B cell (primary cell): Measurements from ENCODE around the gene NPAS4. TPM values are rescaled to one million over a fixed set of nuclear protein-coding genes. Genes with fewer than 3 reads are reported as not detected.
"Not testable (repeated sequence)": the region's sequence is repeated elsewhere in the genome, so short reads cannot be mapped to it uniquely, and the experiment has no call there.

Source experiments
- ATAC-seq: fragments of 200-7000 bp; cut with Tn5 transposase; one replicate; pipeline ENCODE4 v1.10.0; 2021; ENCODE audit warnings: low read depth, mild to moderate bottlenecking, moderate number of reproducible peaks, moderate library complexity
- CTCF ChIA-PET: fragments of 350-600 bp; sonication (Branson Sonifier 250); formaldehyde crosslinking; loops from one replicate; lab custom pipeline; 2021; ENCODE audit warnings: antibody characterized with exemption, inconsistent platforms; lab: Charles Lee
- POLR2A ChIA-PET: fragments of 350-600 bp; sonication (Branson Sonifier 250); formaldehyde crosslinking; loops from one replicate; lab custom pipeline; 2021; ENCODE audit warnings: antibody characterized with exemption; lab: Charles Lee
- DNase-seq: peaks from one replicate; pipeline ENCODE4 v3.0.0; 2013
- H2AFZ ChIP-seq: 2 replicates; pipeline ENCODE4 v1.6.1; 2012; ENCODE audit warnings: mild to moderate bottlenecking, low read depth, low read length; ENCODE audit not compliant: insufficient read depth, poor library complexity, severe bottlenecking
- H3K27ac ChIP-seq, 2 donors: 1 replicate in 1 of 2; 2 replicates in 1 of 2; pipeline ENCODE4 v1.5.1; 2012 to 2013; ENCODE audit warnings: low read length in 2 of 2, mild to moderate bottlenecking in 2 of 2, moderate library complexity in 1 of 2
- H3K27me3 ChIP-seq, 4 experiments: fragments of 200-600 bp in 1 of 4; sonication (generic) in 1 of 4; replicated peaks in 1 of 4; 1 replicate in 2 of 4; 2 replicates in 2 of 4; pipeline versions ENCODE4 v1.6.1 to v1.7.0; 2013 to 2016; ENCODE audit warnings: low read length in 3 of 4, mild to moderate bottlenecking in 2 of 4, mixed read lengths in 1 of 4, moderate library complexity in 1 of 4; ENCODE audit not compliant: insufficient read depth in 4 of 4, control insufficient read depth in 3 of 4; ENCODE audit errors: control extremely low read depth in 1 of 4
- H3K36me3 ChIP-seq, 2 experiments: replicated peaks in 1 of 2; 1 replicate in 1 of 2; 2 replicates in 1 of 2; pipeline versions ENCODE4 v1.6.1 to v1.7.1; 2013; ENCODE audit warnings: low read length in 1 of 2; ENCODE audit not compliant: insufficient read depth in 2 of 2, control insufficient read depth in 1 of 2; ENCODE audit errors: control extremely low read depth in 1 of 2, extremely low read depth in 1 of 2
- H3K4me1 ChIP-seq, 2 donors: fragments of 200-600 bp in 1 of 2; sonication (generic) in 1 of 2; 1 replicate in 1 of 2; 2 replicates in 1 of 2; pipeline versions ENCODE4 v1.5.1 to v1.6.1; 2013 to 2017; ENCODE audit warnings: low read length in 2 of 2; ENCODE audit not compliant: control insufficient read depth in 2 of 2, insufficient read depth in 2 of 2
- H3K4me2 ChIP-seq: replicated peaks from 2 replicates; pipeline ENCODE3; 2012; ENCODE audit warnings: mild to moderate bottlenecking, low read depth, low read length; ENCODE audit not compliant: poor library complexity, severe bottlenecking
- H3K4me3 ChIP-seq, 5 experiments: fragments of 200-600 bp in 1 of 5; sonication (generic) in 1 of 5; 1 replicate in 3 of 5; 2 replicates in 2 of 5; pipeline versions ENCODE4 v1.5.1 to v1.7.0; 2011 to 2016; ENCODE audit warnings: low read length in 4 of 5, mild to moderate bottlenecking in 4 of 5, low read depth in 2 of 5, control low read depth in 1 of 5, moderate library complexity in 1 of 5; ENCODE audit not compliant: insufficient read depth in 1 of 5; ENCODE audit errors: control extremely low read depth in 1 of 5, extremely low read depth in 1 of 5
- H3K79me2 ChIP-seq: fragments of 200-600 bp; sonication (generic); one replicate; pipeline ENCODE4 v1.6.0; 2016; ENCODE audit warnings: low read length; ENCODE audit not compliant: control insufficient read depth, insufficient read depth
- H3K9ac ChIP-seq: fragments of 200-600 bp; sonication (generic); 2 replicates; pipeline ENCODE4 v1.6.1; 2017; ENCODE audit warnings: mild to moderate bottlenecking, low read length, moderate library complexity
- H3K9me3 ChIP-seq, 3 donors: one replicate each; pipeline versions ENCODE4 v1.6.1 to v1.7.1; 2013; ENCODE audit warnings: low read length in 2 of 3; ENCODE audit not compliant: control insufficient read depth in 2 of 3, insufficient read depth in 1 of 3; ENCODE audit errors: control extremely low read depth in 1 of 3
- H4K20me1 ChIP-seq: 2 replicates; pipeline ENCODE4 v1.6.0; 2012; ENCODE audit warnings: mild to moderate bottlenecking, low read length; ENCODE audit not compliant: insufficient read depth, control insufficient read depth, poor library complexity, severe bottlenecking
- H3K27ac Mint-ChIP-seq: one replicate; pipeline ENCODE4 v1.8.0; 2021; ENCODE audit warnings: mixed read lengths
- H3K27me3 Mint-ChIP-seq: one replicate; pipeline ENCODE4 v1.8.0; 2021; ENCODE audit warnings: mixed read lengths
- H3K4me1 Mint-ChIP-seq: one replicate; pipeline ENCODE4 v1.8.0; 2021; ENCODE audit warnings: mixed read lengths
- H3K4me3 Mint-ChIP-seq: one replicate; pipeline ENCODE4 v1.8.0; 2021; ENCODE audit warnings: mixed read lengths
- H3K9me3 Mint-ChIP-seq: one replicate; pipeline ENCODE4 v1.8.0; 2022; ENCODE audit warnings: mixed read lengths; ENCODE audit not compliant: insufficient read depth
- EZH2 ChIP-seq: IDR thresholded peaks from 2 replicates; pipeline ENCODE4 v1.6.1; 2012; ENCODE audit warnings: borderline replicate concordance, low read depth, mild to moderate bottlenecking, moderate library complexity, low read length; ENCODE audit not compliant: insufficient read depth, poor library complexity, severe bottlenecking
- WGBS: methylation state at CpG from one replicate; pipeline ENCODE4 v1.1.5; 2013; ENCODE audit warnings: missing lambda C conversion rate; ENCODE audit not compliant: insufficient coverage; 5-methylcytosine and 5-hydroxymethylcytosine counted together
- intact Hi-C: fragments of 100-400 bp; cut with micrococcal nuclease; formaldehyde crosslinking; loops from one replicate; pipeline ENCODE4 v1.10.0; 2022
- polyA plus RNA-seq: library from polyadenylated mRNA; depleted of rRNA; stranded (reverse); fragments of >200 nt; gene quantifications from 2 replicates; pipeline ENCODE4 v1.2.3, GENCODE V29; 2012
- total RNA-seq, 2 donors: library from RNA; stranded (reverse); fragments of 120-200 nt in 1 of 2; gene quantifications; 1 replicate in 1 of 2; 2 replicates in 1 of 2; pipeline versions ENCODE4 v1.2.3 to v1.2.4, GENCODE V29; 2013 to 2022
- TF ChIP-seq, protein P1 (sequence below): fragments of 200-600 bp; IDR thresholded peaks from one replicate; pipeline ENCODE4 v1.8.0; 2022; ENCODE audit warnings: antibody characterized with exemption, mild to moderate bottlenecking

The NPAS4 gene
- total and polyA plus RNA-seq, 2 donors (not counting 1 experiment from before 2014, with no cell fraction given): not detected

DNA sequence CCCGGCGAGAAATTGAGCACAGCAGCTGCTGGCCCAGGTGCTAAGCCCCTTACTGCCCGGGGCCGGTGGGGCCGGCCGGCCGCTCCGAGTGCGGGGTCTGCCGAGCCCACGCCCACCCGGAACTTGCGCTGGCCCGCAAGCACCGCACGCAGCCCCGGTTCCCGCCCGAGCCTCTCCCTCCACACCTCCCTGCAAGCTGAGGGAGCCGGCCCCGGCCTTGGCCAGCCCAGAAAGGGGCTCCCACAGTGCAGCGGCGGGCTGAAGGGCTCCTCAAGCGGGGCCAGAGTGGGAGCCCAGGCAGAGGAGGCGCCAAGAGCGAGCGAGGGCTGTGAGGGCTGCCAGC, 20.1 kb downstream of the NPAS4 start:
- DNase-seq, H3K9me3 Mint-ChIP-seq, ATAC-seq, H3K9me3 ChIP-seq, intact Hi-C loops, H3K27me3 ChIP-seq, H3K27ac ChIP-seq, H3K27me3 Mint-ChIP-seq, H3K27ac Mint-ChIP-seq, H3K9ac ChIP-seq, H4K20me1 ChIP-seq, H3K4me3 ChIP-seq, H3K4me2 ChIP-seq, H2AFZ ChIP-seq, H3K4me3 Mint-ChIP-seq: not testable (repeated sequence)
- H3K4me1 ChIP-seq: peaks cover 6 to 10% of the 10 kb centered on the region in 2 donors
- CTCF ChIA-PET: interaction anchor here (0.9 to 1.3 kb wide), 3 partner anchors 9 to 32 kb away, joined by 3 to 4 read pairs (median 3); no protein-coding TSS in a partner anchor
- peaks cover 14% of the 10 kb centered on the region for H3K4me1 Mint-ChIP-seq
- 91% methylated on average over 22 of the region's 27 CpGs for WGBS
- peaks cover 14% of the 10 kb centered on the region for H3K79me2 ChIP-seq
- peaks cover 0 to 14% of the 10 kb centered on the region in 2 experiments for H3K36me3 ChIP-seq
- POLR2A ChIA-PET: interaction anchor here (0.6 kb wide), 1 partner anchor 124 kb away, joined by 4 read pairs; the partner anchor contains the start of gene CD248

DNA sequence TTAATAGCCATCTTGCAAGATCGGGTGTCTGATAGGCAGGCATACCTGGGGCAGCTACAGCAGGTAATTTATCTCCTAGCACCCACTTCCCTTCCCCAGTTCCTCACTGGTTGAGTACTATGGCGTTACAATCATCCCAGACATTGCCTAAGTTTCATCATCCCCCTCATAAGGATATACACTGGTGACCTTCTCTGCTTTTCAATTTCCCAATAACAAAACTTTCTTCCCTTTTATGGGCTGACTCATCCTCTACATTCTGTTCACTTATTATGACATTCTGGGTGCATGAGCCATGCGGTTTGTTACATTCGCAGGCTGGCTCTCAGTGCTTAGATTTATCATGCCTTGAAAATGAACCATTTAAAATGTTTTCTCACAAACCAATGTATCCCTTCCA, 22.8 kb downstream of the NPAS4 start:
- TF ChIP-seq EZH2: no peak
- TF ChIP-seq, protein P1, sequence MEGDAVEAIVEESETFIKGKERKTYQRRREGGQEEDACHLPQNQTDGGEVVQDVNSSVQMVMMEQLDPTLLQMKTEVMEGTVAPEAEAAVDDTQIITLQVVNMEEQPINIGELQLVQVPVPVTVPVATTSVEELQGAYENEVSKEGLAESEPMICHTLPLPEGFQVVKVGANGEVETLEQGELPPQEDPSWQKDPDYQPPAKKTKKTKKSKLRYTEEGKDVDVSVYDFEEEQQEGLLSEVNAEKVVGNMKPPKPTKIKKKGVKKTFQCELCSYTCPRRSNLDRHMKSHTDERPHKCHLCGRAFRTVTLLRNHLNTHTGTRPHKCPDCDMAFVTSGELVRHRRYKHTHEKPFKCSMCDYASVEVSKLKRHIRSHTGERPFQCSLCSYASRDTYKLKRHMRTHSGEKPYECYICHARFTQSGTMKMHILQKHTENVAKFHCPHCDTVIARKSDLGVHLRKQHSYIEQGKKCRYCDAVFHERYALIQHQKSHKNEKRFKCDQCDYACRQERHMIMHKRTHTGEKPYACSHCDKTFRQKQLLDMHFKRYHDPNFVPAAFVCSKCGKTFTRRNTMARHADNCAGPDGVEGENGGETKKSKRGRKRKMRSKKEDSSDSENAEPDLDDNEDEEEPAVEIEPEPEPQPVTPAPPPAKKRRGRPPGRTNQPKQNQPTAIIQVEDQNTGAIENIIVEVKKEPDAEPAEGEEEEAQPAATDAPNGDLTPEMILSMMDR: no peak
- Histone ChIP-seq H3K4me3 (no peak overlapping the region), H3K9me3 (peaks cover 0 to 9% (median 7%) of the 10 kb centered on the region in 3 donors), H3K79me2 (no peaks in the 10 kb centered on the region), H3K36me3 (no peaks in the 10 kb centered on the region), H3K4me1 (peaks cover 0 to 3% of the 10 kb centered on the region in 2 donors), H3K9ac (no peak overlapping the region), H4K20me1 (no peaks in the 10 kb centered on the region), H3K4me2 (no peak overlapping the region), H3K27ac (no peak overlapping the region), H3K27me3 (no peaks in the 10 kb centered on the region), H2AFZ (no peak overlapping the region)
- intact Hi-C loops: no loop called here
- no peak overlapping the region for H3K27ac Mint-ChIP-seq
- H3K4me3 Mint-ChIP-seq: no peak overlapping the region
- CTCF ChIA-PET: interaction anchor here (0.6 kb wide), 1 partner anchor 235 kb away, joined by 3 read pairs; no protein-coding TSS in a partner anchor
- peaks cover 6% of the 10 kb centered on the region for H3K4me1 Mint-ChIP-seq
- H3K27me3 Mint-ChIP-seq: no peaks in the 10 kb centered on the region
- POLR2A ChIA-PET: no interaction called here
- DNase-seq (no peak), ATAC-seq (no peak)
- H3K9me3 Mint-ChIP-seq: peaks cover 8% of the 10 kb centered on the region
- WGBS: 95% methylated on average over 2 of the region's 4 CpGs
